ENCODE results near the gene DPEP2NB. TPM values are rescaled to one million over a fixed set of nuclear protein-coding genes. Genes with fewer than 3 reads are reported as not detected.

Gene DPEP2NB
- total and polyA plus RNA-seq, 4 donors = not detected

- H3K4me3 ChIP-seq (ENCODE audit: low read depth in 1 of 3, low read length in 3 of 3) = no peak overlapping the region
- no peak overlapping the region for H3K9ac ChIP-seq (ENCODE audit: low read depth in 1 of 2, low read length in 2 of 2)
- H3K36me3 ChIP-seq (ENCODE audit: control insufficient read depth in 4 of 4, insufficient read depth in 3 of 4, low read depth in 1 of 4, low read length in 3 of 4) = no peaks in the 10 kb centered on the region
- H3K9me3 ChIP-seq (ENCODE audit: control insufficient read depth in 4 of 4, low read length in 3 of 4) = no peaks in the 10 kb centered on the region
- DNase-seq (ENCODE audit: low spot score) = no peak
- no peak overlapping the region for H3K27ac ChIP-seq (ENCODE audit: low read depth in 1 of 2, low read length in 2 of 2)
- peaks cover 2 to 11% (median 7%) of the 10 kb centered on the region in 4 donors for H3K4me1 ChIP-seq (ENCODE audit: control insufficient read depth in 4 of 4, insufficient read depth in 4 of 4, low read length in 3 of 4)
- TF ChIP-seq EGR1 (IDR thresholded peaks at IDR 0.05; ENCODE audit: low read depth in 2 of 2) (no peak), HNF4G (IDR thresholded peaks at IDR 0.05) (no peak), MAX (IDR thresholded peaks at IDR 0.05) (no peak), HNF4A (conservative IDR thresholded peaks at IDR 0.05) (no peak), FOXA2 (IDR thresholded peaks at IDR 0.05) (no peak), RAD21 (IDR thresholded peaks at IDR 0.05) (no peak), JUND (IDR thresholded peaks at IDR 0.05) (no peak), GABPA (IDR thresholded peaks at IDR 0.05 in 1 of 2, conservative IDR thresholded peaks at IDR 0.05 in 1 of 2) (no peak), REST (IDR thresholded peaks at IDR 0.05) (no peak), RXRA (IDR thresholded peaks at IDR 0.05) (no peak), TAF1 (conservative IDR thresholded peaks at IDR 0.05) (no peak), SP1 (IDR thresholded peaks at IDR 0.05) (no peak), NR2F2 (IDR thresholded peaks at IDR 0.05) (no peak)
- TF ChIP-seq, protein P1, sequence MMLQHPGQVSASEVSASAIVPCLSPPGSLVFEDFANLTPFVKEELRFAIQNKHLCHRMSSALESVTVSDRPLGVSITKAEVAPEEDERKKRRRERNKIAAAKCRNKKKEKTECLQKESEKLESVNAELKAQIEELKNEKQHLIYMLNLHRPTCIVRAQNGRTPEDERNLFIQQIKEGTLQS (IDR thresholded peaks at IDR 0.05) = no peak
- TF ChIP-seq, protein P2, sequence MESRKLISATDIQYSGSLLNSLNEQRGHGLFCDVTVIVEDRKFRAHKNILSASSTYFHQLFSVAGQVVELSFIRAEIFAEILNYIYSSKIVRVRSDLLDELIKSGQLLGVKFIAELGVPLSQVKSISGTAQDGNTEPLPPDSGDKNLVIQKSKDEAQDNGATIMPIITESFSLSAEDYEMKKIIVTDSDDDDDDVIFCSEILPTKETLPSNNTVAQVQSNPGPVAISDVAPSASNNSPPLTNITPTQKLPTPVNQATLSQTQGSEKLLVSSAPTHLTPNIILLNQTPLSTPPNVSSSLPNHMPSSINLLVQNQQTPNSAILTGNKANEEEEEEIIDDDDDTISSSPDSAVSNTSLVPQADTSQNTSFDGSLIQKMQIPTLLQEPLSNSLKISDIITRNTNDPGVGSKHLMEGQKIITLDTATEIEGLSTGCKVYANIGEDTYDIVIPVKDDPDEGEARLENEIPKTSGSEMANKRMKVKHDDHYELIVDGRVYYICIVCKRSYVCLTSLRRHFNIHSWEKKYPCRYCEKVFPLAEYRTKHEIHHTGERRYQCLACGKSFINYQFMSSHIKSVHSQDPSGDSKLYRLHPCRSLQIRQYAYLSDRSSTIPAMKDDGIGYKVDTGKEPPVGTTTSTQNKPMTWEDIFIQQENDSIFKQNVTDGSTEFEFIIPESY (IDR thresholded peaks at IDR 0.05) = no peak
- WGBS = 72% methylated on average over 20 of the region's 20 CpGs
- no peaks in the 10 kb centered on the region for H3K27me3 ChIP-seq (ENCODE audit: control insufficient read depth in 4 of 4, insufficient read depth in 4 of 4, low read length in 3 of 4)
Observed at GRCh38 chr16:67992661-67993206, 23.0 kb downstream of the DPEP2NB start.

DNA sequence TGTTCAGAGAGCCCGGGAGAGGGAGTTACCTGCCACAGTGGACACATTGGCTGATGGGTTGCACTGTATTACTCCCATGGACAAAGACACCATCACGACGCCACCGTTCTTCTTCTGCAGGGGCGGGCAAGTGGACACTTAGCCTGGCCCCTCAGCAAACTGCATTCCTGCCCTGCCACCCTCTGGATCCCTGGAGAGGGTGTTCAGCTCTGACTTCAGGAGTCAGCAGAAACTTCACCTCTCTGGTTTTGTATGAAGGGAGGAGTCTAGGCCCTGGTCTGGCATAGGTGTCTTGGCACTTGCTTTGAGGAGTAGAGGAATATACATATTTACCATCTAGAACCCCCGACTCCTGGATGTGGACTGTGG is 25.7 kb downstream of the DPEP2NB start:
- H3K9ac ChIP-seq (ENCODE audit: low read depth in 1 of 2, low read length in 2 of 2) = no peak overlapping the region
- 76% methylated on average over 6 of the region's 6 CpGs for WGBS

More for the DNA sequence above, 25.7 kb downstream of the DPEP2NB start:
- no peaks in the 10 kb centered on the region for H3K27me3 ChIP-seq (ENCODE audit: control insufficient read depth in 4 of 4, insufficient read depth in 4 of 4, low read length in 3 of 4)
- no peak overlapping the region for H3K4me3 ChIP-seq (ENCODE audit: low read depth in 1 of 3, low read length in 3 of 3)
- no peak overlapping the region for H3K27ac ChIP-seq (ENCODE audit: low read depth in 1 of 2, low read length in 2 of 2)
- no peaks in the 10 kb centered on the region for H3K9me3 ChIP-seq (ENCODE audit: control insufficient read depth in 4 of 4, low read length in 3 of 4)
- no peaks in the 10 kb centered on the region for H3K36me3 ChIP-seq (ENCODE audit: control insufficient read depth in 4 of 4, insufficient read depth in 3 of 4, low read depth in 1 of 4, low read length in 3 of 4)
- H3K4me1 ChIP-seq (ENCODE audit: control insufficient read depth in 4 of 4, insufficient read depth in 4 of 4, low read length in 3 of 4) = peaks cover 2 to 11% (median 7%) of the 10 kb centered on the region in 4 donors
- no peak for DNase-seq (ENCODE audit: low spot score)
- peak in 1 of 2 donors; percentile 27 for TF ChIP-seq RAD21 (IDR thresholded peaks at IDR 0.05)
- no peak for TF ChIP-seq FOXA1 (IDR thresholded peaks at IDR 0.05)
- TF ChIP-seq FOXA2 (IDR thresholded peaks at IDR 0.05) = no peak
- no peak for TF ChIP-seq NR2F2 (IDR thresholded peaks at IDR 0.05)
- TF ChIP-seq YY1 (IDR thresholded peaks at IDR 0.05) = no peak

Data from liver (tissue), 9 donors.